ENCODE results near the gene CCDC17.

DNA sequence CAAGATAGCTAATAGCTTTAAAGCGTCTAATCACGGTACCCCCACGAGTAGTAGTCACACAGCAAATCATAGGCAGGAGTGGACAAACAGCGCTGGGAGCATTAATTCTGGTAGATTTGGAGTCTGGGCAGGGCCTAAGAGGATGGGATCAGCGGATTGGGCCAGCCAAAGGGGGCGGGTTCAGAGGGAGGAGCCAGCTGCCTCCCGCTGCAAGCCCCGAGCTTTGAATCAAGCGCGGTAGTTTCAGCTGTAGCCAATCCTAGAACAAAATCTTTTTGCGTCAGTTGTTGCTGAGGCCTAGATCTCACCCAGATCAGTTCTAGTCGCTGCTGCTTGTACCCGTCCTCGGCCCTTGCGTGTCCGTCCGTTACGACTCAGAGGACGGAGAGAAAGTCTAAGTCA lies 40.6 kb downstream of the CCDC17 start:
- TF ChIP-seq, protein P1, sequence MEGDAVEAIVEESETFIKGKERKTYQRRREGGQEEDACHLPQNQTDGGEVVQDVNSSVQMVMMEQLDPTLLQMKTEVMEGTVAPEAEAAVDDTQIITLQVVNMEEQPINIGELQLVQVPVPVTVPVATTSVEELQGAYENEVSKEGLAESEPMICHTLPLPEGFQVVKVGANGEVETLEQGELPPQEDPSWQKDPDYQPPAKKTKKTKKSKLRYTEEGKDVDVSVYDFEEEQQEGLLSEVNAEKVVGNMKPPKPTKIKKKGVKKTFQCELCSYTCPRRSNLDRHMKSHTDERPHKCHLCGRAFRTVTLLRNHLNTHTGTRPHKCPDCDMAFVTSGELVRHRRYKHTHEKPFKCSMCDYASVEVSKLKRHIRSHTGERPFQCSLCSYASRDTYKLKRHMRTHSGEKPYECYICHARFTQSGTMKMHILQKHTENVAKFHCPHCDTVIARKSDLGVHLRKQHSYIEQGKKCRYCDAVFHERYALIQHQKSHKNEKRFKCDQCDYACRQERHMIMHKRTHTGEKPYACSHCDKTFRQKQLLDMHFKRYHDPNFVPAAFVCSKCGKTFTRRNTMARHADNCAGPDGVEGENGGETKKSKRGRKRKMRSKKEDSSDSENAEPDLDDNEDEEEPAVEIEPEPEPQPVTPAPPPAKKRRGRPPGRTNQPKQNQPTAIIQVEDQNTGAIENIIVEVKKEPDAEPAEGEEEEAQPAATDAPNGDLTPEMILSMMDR (conservative IDR thresholded peaks at IDR 0.05; ENCODE audit: low read depth in 2 of 2), result no peak
- TF ChIP-seq, protein P2, sequence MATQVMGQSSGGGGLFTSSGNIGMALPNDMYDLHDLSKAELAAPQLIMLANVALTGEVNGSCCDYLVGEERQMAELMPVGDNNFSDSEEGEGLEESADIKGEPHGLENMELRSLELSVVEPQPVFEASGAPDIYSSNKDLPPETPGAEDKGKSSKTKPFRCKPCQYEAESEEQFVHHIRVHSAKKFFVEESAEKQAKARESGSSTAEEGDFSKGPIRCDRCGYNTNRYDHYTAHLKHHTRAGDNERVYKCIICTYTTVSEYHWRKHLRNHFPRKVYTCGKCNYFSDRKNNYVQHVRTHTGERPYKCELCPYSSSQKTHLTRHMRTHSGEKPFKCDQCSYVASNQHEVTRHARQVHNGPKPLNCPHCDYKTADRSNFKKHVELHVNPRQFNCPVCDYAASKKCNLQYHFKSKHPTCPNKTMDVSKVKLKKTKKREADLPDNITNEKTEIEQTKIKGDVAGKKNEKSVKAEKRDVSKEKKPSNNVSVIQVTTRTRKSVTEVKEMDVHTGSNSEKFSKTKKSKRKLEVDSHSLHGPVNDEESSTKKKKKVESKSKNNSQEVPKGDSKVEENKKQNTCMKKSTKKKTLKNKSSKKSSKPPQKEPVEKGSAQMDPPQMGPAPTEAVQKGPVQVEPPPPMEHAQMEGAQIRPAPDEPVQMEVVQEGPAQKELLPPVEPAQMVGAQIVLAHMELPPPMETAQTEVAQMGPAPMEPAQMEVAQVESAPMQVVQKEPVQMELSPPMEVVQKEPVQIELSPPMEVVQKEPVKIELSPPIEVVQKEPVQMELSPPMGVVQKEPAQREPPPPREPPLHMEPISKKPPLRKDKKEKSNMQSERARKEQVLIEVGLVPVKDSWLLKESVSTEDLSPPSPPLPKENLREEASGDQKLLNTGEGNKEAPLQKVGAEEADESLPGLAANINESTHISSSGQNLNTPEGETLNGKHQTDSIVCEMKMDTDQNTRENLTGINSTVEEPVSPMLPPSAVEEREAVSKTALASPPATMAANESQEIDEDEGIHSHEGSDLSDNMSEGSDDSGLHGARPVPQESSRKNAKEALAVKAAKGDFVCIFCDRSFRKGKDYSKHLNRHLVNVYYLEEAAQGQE (IDR thresholded peaks at IDR 0.05; ENCODE audit: unreplicated experiment), result no peak

All from GM23338 (cell line).